ENCODE measurements around the gene COMTD1.

DNA sequence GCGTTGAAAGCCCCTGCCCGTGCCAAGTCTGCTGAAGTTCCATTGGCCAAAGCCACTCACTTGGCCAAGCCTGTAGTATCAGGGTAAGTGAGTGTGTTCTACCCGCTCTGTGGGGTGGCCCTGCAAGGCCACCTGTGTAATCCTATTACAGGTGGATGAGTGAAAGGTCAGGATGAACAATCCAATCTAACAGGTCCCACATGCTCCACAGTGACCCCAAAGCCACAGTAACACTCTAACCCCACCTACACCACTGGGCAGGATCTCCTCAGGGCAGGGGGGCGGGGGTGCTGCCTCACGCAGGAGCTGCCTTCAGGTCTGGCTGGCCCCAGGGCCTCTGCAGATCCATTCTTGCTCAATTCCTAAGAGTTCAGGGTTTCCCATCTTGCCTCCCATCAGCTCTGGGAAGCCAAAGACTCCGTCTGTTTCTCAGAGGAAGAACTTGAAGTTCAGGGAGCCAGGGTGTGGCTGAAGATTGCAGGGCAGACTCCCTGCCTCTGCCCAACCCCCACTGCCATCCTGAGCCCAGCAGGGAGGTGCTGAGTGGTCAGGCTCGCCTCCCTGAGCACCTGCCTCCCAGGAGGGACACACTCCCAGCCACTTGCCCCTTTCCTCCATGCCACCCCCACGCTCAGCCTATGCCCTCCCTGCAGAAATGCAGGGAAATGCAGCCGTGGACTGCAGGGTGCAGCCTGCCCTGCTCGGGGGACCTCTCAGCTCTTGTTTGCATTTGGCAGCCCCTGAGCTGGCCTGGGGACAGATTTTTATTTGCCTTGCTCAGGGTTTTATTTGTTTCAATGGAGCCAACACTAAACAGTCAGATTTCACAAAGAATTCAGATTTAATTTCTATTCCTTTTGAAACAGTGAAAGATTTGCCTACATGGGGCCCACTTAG, 9.8 kb upstream of the COMTD1 start:
- TF ChIP-seq, protein P1, sequence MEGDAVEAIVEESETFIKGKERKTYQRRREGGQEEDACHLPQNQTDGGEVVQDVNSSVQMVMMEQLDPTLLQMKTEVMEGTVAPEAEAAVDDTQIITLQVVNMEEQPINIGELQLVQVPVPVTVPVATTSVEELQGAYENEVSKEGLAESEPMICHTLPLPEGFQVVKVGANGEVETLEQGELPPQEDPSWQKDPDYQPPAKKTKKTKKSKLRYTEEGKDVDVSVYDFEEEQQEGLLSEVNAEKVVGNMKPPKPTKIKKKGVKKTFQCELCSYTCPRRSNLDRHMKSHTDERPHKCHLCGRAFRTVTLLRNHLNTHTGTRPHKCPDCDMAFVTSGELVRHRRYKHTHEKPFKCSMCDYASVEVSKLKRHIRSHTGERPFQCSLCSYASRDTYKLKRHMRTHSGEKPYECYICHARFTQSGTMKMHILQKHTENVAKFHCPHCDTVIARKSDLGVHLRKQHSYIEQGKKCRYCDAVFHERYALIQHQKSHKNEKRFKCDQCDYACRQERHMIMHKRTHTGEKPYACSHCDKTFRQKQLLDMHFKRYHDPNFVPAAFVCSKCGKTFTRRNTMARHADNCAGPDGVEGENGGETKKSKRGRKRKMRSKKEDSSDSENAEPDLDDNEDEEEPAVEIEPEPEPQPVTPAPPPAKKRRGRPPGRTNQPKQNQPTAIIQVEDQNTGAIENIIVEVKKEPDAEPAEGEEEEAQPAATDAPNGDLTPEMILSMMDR (tag by site-specific recombination; IDR thresholded peaks at IDR 0.05) = no peak
- TF ChIP-seq, protein P2, sequence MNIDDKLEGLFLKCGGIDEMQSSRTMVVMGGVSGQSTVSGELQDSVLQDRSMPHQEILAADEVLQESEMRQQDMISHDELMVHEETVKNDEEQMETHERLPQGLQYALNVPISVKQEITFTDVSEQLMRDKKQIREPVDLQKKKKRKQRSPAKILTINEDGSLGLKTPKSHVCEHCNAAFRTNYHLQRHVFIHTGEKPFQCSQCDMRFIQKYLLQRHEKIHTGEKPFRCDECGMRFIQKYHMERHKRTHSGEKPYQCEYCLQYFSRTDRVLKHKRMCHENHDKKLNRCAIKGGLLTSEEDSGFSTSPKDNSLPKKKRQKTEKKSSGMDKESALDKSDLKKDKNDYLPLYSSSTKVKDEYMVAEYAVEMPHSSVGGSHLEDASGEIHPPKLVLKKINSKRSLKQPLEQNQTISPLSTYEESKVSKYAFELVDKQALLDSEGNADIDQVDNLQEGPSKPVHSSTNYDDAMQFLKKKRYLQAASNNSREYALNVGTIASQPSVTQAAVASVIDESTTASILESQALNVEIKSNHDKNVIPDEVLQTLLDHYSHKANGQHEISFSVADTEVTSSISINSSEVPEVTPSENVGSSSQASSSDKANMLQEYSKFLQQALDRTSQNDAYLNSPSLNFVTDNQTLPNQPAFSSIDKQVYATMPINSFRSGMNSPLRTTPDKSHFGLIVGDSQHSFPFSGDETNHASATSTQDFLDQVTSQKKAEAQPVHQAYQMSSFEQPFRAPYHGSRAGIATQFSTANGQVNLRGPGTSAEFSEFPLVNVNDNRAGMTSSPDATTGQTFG (tag by site-specific recombination; IDR thresholded peaks at IDR 0.05; ENCODE audit: borderline replicate concordance) = no peak
- TF ChIP-seq ZNF660 (tag by site-specific recombination; IDR thresholded peaks at IDR 0.05) (no peak), MYNN (tag by site-specific recombination; IDR thresholded peaks at IDR 0.05; ENCODE audit: borderline replicate concordance) (no peak), ZNF146 (tag by site-specific recombination; IDR thresholded peaks at IDR 0.05) (no peak), ZBTB7A (tag by site-specific recombination; IDR thresholded peaks at IDR 0.05; ENCODE audit: low read depth) (no peak), YY1 (tag by site-specific recombination; IDR thresholded peaks at IDR 0.05) (no peak), ZNF558 (tag by site-specific recombination; IDR thresholded peaks at IDR 0.05) (no peak), OVOL3 (tag by site-specific recombination; IDR thresholded peaks at IDR 0.05) (no peak)
- TF ChIP-seq, protein P3, sequence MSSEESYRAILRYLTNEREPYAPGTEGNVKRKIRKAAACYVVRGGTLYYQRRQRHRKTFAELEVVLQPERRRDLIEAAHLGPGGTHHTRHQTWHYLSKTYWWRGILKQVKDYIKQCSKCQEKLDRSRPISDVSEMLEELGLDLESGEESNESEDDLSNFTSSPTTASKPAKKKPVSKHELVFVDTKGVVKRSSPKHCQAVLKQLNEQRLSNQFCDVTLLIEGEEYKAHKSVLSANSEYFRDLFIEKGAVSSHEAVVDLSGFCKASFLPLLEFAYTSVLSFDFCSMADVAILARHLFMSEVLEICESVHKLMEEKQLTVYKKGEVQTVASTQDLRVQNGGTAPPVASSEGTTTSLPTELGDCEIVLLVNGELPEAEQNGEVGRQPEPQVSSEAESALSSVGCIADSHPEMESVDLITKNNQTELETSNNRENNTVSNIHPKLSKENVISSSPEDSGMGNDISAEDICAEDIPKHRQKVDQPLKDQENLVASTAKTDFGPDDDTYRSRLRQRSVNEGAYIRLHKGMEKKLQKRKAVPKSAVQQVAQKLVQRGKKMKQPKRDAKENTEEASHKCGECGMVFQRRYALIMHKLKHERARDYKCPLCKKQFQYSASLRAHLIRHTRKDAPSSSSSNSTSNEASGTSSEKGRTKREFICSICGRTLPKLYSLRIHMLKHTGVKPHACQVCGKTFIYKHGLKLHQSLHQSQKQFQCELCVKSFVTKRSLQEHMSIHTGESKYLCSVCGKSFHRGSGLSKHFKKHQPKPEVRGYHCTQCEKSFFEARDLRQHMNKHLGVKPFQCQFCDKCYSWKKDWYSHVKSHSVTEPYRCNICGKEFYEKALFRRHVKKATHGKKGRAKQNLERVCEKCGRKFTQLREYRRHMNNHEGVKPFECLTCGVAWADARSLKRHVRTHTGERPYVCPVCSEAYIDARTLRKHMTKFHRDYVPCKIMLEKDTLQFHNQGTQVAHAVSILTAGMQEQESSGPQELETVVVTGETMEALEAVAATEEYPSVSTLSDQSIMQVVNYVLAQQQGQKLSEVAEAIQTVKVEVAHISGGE (tag by site-specific recombination; conservative IDR thresholded peaks at IDR 0.05; ENCODE audit: low read depth) = no peak

Measured in HEK293 (cell line).